ENCODE results near the gene PLXNA4.

DNA sequence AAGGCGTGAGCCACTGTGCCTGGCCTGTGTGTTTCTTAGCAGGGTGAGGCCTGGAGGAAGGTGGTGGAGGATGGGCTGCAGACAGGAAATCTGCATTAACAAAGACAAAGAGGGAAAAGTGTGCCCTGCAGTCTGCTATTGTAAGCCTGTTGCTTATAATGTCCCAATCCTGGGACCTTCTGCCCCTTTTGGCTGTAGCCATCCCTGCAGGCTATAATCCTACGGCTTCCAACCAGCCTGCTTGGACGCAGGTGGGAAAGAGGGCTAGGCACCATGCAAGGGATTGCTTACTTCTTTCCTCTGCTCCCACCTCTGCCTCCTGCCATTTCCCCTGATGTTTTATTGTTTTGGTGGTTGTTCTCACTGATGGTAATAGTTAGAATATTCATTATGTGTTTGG, 434.3 kb downstream of the PLXNA4 start:
- TF ChIP-seq, protein P1, sequence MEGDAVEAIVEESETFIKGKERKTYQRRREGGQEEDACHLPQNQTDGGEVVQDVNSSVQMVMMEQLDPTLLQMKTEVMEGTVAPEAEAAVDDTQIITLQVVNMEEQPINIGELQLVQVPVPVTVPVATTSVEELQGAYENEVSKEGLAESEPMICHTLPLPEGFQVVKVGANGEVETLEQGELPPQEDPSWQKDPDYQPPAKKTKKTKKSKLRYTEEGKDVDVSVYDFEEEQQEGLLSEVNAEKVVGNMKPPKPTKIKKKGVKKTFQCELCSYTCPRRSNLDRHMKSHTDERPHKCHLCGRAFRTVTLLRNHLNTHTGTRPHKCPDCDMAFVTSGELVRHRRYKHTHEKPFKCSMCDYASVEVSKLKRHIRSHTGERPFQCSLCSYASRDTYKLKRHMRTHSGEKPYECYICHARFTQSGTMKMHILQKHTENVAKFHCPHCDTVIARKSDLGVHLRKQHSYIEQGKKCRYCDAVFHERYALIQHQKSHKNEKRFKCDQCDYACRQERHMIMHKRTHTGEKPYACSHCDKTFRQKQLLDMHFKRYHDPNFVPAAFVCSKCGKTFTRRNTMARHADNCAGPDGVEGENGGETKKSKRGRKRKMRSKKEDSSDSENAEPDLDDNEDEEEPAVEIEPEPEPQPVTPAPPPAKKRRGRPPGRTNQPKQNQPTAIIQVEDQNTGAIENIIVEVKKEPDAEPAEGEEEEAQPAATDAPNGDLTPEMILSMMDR (IDR thresholded peaks at IDR 0.05; ENCODE audit: low read depth, low read length, missing input control) = no peak
- TF ChIP-seq JUND (IDR thresholded peaks at IDR 0.05) (no peak), REST (IDR thresholded peaks at IDR 0.05) (no peak), SP1 (IDR thresholded peaks at IDR 0.05) (no peak)
